GM21528 (cell line): ENCODE results near the gene CELSR2.

Experiments used
- ATAC-seq: cut with Tn5 transposase; IDR thresholded peaks from one replicate; pipeline ENCODE4 v1.9.1; 2021; ENCODE audit warnings: mild to moderate bottlenecking, moderate library complexity; ENCODE audit not compliant: unreplicated experiment, low FRiP score

The CELSR2 gene

DNA sequence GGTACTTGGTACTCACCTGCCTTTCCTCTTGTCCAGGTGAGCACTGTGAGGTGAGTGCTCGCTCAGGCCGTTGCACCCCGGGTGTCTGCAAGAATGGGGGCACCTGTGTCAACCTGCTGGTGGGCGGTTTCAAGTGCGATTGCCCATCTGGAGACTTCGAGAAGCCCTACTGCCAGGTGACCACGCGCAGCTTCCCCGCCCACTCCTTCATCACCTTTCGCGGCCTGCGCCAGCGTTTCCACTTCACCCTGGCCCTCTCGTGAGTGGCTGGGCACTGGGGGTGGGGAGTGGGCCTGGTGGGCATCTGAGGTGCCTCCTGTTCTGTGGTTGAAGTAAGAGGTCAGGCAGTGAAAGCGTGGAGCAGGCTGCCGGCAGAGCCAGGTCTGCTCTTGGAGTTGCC is 11.7 kb downstream of the CELSR2 start:
- ATAC-seq: no peak

- no peak for ATAC-seq
Observed at GRCh38 chr1:109261578-109261977, 12.2 kb downstream of the CELSR2 start.

- no peak for ATAC-seq
Observed at GRCh38 chr1:109262231-109263055, 13.1 kb downstream of the CELSR2 start.

DNA sequence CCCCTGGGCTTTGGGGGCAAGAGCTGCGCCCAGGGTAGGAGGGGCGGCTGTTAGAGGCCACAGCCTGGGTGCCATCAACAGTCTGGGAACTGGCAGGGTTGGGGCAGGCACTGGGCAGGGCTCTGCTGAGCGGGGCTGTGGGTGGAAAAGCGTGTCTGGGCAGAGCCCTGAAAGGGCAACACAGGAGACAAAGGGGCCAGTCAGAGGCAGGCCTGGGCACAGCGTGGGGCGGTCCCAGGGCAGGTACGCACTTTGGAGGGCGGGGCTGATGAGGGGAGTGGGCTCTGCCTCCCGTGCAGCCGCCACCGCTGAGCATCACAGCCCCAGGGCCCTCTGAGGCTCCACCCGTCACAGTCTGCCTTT is 13.9 kb downstream of the CELSR2 start:
- no peak for ATAC-seq

DNA sequence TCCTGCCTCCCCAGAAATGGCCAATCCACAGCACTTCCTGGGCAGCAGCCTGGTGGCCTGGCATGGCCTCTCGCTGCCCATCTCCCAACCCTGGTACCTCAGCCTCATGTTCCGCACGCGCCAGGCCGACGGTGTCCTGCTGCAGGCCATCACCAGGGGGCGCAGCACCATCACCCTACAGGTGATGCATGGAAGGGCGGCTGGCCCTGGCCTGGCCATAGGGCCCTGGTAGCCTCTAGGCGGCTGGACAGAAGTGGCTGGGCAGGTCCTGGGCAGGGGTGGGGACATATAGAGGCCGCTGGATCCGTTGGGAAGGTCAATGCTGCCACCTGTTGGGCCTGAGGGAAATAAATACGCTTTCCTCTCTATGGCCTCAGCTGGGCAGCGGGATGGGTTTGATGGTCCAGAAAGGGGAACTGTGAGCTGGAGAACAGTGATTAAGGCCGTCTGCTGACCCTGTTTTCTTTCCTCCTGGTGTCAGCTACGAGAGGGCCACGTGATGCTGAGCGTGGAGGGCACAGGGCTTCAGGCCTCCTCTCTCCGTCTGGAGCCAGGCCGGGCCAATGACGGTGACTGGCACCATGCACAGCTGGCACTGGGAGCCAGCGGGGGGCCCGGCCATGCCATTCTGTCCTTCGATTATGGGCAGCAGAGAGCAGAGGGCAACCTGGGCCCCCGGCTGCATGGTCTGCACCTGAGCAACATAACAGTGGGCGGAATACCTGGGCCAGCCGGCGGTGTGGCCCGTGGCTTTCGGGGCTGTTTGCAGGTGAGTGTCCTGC is 14.4 kb downstream of the CELSR2 start:
- no peak for ATAC-seq

DNA sequence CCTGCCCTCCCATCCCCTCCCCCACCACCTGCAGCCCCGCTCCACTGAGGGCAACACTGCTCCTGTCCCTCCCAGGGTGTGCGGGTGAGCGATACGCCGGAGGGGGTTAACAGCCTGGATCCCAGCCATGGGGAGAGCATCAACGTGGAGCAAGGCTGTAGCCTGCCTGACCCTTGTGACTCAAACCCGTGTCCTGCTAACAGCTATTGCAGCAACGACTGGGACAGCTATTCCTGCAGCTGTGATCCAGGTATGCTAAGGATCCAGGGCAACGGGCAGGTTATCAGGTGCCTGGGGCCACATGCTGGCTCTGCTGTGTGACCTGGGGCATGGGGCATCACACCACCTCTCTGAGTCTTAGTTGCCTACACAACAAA is 15.0 kb downstream of the CELSR2 start:
- ATAC-seq: no peak

DNA sequence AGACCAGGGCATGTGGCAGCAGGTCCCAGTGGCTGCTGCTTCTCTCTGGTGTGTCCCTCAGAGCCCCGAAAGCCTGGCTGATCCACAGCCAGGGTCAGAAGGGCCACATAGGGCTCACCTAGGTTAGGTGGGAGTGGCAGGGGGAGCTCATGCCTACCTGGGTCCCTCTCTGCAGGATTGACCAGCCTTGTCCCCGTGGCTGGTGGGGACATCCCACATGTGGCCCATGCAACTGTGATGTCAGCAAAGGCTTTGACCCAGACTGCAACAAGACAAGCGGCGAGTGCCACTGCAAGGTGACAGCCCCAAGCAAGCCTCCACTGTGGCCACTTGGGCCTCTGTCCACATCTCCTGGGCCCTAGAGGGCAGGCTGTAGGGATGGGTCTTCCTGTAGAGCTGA is 15.7 kb downstream of the CELSR2 start:
- ATAC-seq: no peak

DNA sequence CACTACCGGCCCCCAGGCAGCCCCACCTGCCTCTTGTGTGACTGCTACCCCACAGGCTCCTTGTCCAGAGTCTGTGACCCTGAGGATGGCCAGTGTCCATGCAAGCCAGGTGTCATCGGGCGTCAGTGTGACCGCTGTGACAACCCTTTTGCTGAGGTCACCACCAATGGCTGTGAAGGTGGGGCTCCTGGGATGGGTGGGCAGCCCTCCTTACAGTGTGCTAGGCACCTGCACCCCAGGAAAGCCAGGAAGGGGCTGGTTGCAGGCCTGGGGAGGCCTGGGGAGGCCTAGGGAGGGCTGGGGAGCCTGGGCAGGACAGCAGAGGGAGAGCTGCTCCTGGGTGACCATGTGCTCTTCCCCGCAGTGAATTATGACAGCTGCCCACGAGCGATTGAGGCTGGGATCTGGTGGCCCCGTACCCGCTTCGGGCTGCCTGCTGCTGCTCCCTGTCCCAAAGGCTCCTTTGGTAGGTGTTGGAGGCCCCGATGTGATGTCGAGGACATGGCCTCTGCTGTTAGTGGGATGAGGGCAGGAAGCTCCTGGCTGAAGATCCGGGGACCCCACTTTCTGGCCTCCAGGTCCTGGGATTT is 16.5 kb downstream of the CELSR2 start:
- ATAC-seq: no peak

DNA sequence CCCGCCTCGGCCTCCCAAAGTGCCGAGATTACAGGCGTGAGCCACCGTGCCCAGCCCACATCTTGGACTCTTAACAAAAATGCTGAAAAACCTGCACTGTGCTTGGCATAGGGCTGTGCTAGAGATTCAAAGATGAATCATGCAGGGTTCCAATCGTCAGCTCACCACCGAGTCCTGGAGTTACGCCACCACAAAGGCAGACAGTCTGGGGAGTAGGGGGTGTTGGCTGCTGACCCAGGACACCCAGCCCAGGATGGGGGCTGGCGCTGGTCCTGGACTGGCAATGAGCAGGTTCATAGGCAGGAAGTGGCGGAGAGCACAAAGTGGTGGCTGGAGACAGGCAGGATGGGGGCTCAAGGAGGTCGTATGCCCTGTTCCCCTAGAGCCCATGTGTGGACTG is 17.6 kb downstream of the CELSR2 start:
- no peak for ATAC-seq

GRCh38 chr1:109267743-109268300 is 18.5 kb downstream of the CELSR2 start:
- ATAC-seq: no peak

GRCh38 chr1:109268431-109269211 is 19.3 kb downstream of the CELSR2 start:
- ATAC-seq: no peak

GRCh38 chr1:109269212-109269980 is 20.1 kb downstream of the CELSR2 start:
- no peak for ATAC-seq

- no peak for ATAC-seq
Observed at GRCh38 chr1:109269981-109270622, 20.8 kb downstream of the CELSR2 start.

DNA sequence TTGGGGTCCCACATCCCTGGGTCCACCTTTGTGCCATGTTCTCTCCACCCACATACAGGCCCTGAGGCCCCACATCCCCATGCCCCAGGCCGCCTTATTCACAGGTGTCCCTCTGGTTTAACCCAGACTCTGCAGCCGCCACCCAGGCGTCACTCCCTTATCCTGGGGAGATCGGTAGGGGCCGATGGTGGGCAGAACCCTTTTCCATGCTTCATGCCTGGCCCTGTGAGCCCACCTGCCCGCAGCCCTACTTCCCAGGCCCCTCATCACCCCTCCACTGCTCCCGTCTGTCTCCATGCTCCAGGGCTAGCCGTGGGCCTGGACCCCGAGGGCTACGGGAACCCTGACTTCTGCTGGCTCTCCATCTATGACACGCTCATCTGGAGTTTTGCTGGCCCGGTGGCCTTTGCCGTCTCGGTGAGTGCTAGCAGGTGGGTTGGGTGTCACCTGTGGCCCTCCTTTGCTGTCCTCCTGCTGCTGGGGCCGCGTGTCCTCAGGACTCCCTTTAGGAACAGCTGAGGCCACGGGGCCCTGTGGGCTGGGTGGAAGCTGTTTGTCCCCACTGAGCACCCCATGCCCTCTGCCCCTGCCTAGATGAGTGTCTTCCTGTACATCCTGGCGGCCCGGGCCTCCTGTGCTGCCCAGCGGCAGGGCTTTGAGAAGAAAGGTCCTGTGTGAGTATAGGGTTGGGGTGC is 21.4 kb downstream of the CELSR2 start:
- no peak for ATAC-seq

- ATAC-seq: no peak
Observed at GRCh38 chr1:109271458-109271857, 22.1 kb downstream of the CELSR2 start.

GRCh38 chr1:109272021-109272799 is 22.9 kb downstream of the CELSR2 start:
- no peak for ATAC-seq

DNA sequence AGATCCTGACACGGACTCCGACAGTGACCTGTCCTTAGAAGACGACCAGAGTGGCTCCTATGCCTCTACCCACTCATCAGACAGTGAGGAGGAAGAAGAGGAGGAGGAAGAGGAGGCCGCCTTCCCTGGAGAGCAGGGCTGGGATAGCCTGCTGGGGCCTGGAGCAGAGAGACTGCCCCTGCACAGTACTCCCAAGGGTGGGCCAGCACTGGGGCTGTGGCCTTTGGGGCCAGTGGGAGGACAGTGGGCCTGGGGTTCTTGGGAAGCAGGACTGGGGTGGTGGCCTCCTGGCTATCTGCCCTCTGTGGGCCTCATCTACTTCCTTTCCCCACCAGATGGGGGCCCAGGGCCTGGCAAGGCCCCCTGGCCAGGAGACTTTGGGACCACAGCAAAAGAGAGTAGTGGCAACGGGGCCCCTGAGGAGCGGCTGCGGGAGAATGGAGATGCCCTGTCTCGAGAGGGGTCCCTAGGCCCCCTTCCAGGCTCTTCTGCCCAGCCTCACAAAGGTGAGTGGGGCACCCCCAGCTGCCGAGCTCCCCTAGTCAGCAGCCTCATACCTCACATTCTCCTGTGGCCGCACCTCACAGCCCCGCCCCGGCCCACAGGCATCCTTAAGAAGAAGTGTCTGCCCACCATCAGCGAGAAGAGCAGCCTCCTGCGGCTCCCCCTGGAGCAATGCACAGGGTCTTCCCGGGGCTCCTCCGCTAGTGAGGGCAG is 23.6 kb downstream of the CELSR2 start:
- ATAC-seq: no peak
